Epithelial cell of proximal tubule (primary cell): Measurements from ENCODE around the gene PARP3. TPM values are rescaled to one million over a fixed set of nuclear protein-coding genes. Genes with fewer than 3 reads are reported as not detected.

Experiments used
- DNase-seq: peaks from one replicate; pipeline ENCODE4 v3.0.0-alpha.2; 2011; ENCODE audit warnings: low read depth
- H3K4me3 ChIP-seq: 2 replicates; pipeline ENCODE4 v1.5.1; 2011; ENCODE audit warnings: low read depth, mild to moderate bottlenecking, low read length
- CTCF ChIP-seq: conservative IDR thresholded peaks from 2 replicates; pipeline ENCODE4 v1.5.1; 2012; ENCODE audit warnings: low read depth, mild to moderate bottlenecking, low read length
- total RNA-seq: library from RNA; depleted of rRNA; stranded (reverse); fragments of >200 nt; gene quantifications from 2 replicates; pipeline ENCODE4 v1.2.3, GENCODE V29; 2015

The PARP3 gene
- total RNA-seq, 1 donor from 2014 or later: 18.8 TPM

GRCh38 chr3:51957520-51958205, 15.5 kb downstream of the PARP3 start:
- no peak overlapping the region for H3K4me3 ChIP-seq
- DNase-seq: no peak
- no peak for TF ChIP-seq CTCF

GRCh38 chr3:51958603-51959521, 16.7 kb downstream of the PARP3 start:
- TF ChIP-seq CTCF: no peak
- H3K4me3 ChIP-seq: no peak overlapping the region
- no peak for DNase-seq

- TF ChIP-seq CTCF: no peak
- H3K4me3 ChIP-seq: no peak overlapping the region
- no peak for DNase-seq
Measured at GRCh38 chr3:51959651-51960050, 17.5 kb downstream of the PARP3 start.

- H3K4me3 ChIP-seq: no peak overlapping the region
- no peak for DNase-seq
- no peak for TF ChIP-seq CTCF
Measured at GRCh38 chr3:51960386-51960785, 18.2 kb downstream of the PARP3 start.

- no peak for DNase-seq
- no peak overlapping the region for H3K4me3 ChIP-seq
- TF ChIP-seq CTCF: no peak
Measured at GRCh38 chr3:51961011-51961410, 18.8 kb downstream of the PARP3 start.

- no peak for DNase-seq
- no peak for TF ChIP-seq CTCF
- H3K4me3 ChIP-seq: no peak overlapping the region
Measured at GRCh38 chr3:51961602-51962569, 19.7 kb downstream of the PARP3 start.
